GM03348 (cell line): Measurements from ENCODE around the gene AIRE.
"Not testable (repeated sequence)": the region's sequence is repeated elsewhere in the genome, so short reads cannot be mapped to it uniquely, and the experiment has no call there.

Experiments used
- DNase-seq: peaks from one replicate; pipeline ENCODE4 v3.0.0; 2012; ENCODE audit warnings: low spot score

Gene AIRE

DNA sequence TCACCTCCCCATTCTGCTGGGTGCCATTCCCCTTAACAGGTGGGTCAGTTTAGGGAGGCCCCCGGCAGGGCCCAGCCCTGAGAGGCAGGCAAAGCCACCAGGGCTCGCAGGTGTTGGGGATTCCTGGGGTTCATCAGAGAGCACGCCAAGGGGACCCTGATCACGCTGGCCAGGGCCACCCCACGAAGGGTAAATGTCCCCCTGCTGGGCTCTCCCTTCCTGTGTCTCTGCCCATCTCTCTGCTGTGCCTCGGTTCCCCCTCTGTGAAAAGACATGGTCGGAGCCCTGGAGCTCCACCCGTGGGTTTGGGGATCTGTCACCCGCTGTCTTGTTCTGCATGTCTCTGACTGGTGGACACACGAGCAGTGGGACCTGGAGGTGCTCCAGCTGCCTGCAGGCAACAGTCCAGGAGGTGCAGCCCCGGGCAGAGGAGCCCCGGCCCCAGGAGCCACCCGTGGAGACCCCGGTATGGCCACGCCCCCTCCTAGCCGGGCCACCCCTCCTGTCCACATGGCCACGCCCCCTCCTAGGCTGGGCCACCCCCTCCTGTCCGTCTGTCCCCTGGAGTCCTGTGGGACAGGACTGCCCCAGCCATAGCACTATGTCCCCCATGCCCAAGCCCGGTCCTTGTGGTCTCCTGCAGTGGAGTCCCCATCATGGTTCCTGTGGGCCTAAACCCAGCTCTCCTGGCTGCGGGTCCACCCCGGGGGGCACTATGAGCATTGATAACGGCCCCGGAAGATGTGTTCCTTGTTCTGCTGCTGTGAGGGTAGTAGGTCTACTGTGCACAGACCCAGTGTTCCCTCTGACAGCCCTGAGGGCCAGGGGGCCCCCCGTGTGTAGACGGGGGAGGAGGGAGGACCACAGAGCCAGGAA is 6.5 kb downstream of the AIRE start:
- DNase-seq, result peak; percentile 52

DNA sequence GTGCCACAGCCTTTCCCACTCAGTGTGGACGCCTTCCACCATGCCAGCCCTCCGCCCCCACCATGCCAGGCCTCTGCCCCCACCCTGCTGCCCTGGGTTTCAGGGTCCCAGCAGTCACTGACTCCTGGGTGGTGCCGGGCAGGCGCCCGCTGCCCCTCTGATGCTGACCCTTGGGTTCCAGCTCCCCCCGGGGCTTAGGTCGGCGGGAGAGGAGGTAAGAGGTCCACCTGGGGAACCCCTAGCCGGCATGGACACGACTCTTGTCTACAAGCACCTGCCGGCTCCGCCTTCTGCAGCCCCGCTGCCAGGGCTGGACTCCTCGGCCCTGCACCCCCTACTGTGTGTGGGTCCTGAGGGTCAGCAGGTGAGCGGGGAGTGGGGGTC is 7.1 kb downstream of the AIRE start:
- DNase-seq, result no peak

DNA sequence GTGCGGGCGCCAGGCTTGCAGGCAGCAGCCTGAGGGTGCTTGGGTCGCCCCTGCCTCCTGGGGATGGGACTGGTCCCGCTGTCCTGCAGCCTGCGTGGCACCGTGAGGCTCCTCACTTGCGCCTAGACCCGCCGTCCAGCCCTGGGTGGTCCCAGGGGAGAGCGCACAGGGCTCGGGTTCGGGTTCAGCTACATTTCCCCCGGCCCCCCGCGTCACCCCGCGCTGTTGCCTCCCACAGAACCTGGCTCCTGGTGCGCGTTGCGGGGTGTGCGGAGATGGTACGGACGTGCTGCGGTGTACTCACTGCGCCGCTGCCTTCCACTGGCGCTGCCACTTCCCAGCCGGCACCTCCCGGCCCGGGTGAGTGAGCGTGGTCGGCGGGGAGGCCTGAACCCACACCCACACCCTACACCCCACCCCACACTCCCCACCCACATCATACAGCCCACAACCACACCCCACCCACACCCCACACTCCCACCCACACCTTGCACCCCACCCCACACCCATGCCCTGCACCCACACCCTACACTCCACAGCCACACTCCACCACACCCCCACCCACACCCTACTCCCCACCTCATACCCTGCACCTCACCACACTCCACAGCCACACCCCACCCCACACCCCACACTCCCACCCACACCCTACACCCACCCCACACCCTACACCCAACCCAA is 8.0 kb downstream of the AIRE start:
- no peak for DNase-seq

DNA sequence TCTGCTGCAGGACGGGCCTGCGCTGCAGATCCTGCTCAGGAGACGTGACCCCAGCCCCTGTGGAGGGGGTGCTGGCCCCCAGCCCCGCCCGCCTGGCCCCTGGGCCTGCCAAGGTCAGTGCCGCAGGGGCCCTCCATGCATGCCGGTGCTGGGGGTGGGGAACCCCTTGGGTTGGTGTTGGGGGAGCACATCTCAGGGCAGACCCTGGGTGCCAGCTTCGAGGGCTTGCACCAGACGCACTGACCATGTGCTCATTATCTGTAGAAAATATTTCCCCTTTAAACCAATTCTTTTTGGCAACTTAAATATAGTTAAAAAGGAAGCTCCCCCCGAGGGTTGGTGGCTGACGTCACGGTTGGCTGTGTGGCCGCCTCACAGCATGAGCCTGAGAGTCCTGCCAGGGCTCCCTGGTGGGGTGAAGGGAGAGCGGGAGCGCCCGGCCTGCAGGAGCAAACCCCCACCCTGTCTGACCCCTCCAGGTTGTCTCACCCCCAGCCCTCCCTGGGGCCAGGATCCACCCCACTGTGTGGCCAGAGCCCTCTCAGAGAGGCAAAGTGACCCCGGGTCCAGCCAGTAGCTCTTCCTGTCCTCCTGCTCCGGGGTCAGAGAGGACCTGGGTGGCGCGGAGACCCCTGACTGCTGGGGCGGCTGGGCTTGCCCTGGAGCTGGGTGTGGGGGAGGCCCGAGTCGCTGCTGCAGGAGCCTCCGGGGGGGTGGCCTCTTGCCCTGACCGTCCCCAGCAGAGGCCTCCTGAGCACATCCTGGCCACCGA is 8.9 kb downstream of the AIRE start:
- peak; percentile 55 for DNase-seq

DNA sequence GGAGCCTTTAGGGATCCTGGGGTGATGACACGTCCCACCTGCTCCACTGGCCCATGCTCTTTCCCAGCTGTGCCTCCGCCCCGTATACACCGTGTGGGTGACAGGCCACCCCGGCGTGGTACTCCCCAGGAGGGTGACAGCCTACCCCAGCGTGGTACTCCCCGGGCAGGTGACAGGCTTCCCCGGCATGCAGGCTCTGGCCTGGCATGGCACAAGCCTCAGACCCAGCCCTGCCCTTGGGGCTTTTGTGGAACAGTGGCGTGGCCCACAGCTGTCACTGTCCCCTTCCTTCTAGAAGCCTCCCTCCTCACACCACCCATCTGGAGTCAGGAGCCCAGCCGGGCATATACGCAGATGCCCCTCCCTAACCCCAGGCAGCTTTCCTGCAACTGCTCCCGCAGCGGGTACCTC is 9.5 kb downstream of the AIRE start:
- no peak for DNase-seq

DNA sequence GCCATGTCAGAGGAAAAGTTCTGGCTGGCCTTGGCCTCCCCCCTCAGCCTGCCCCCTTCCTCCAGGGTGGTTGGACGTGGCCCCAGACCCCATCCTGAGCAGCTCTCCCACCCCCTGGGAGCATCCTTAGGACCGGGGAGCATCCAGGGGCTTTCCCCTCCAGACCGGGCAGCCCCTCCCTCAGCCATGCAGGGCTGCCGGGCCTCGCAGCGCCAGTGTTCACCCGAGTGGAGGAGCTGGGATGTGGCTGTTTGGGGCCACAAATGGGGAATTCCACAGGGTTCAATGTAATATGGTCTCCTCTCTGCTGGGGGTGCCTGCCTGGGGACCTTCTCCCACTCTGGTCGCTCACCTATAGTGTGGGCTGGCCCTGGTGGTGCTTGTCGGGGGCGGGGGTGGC is 10.0 kb downstream of the AIRE start:
- DNase-seq, result no peak

DNA sequence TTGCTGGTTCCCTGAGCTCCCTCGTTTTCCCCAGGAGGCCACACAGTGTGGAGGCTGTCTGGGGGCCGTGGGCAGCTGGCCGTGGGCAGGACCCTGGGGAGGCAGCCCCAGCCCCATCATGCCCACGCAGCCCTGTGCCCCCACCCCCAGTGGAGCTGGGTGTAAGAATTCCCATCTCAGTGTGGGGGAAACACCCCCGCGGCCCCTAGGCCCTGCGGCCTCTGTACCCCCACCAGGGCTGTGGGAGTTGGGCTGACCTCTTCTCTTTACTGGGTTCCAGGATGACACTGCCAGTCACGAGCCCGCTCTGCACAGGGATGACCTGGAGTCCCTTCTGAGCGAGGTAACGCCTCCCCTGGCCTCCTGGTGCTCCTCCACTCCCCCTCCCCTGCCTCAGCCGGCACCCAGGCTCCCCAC is 10.4 kb downstream of the AIRE start:
- DNase-seq, result no peak

DNA sequence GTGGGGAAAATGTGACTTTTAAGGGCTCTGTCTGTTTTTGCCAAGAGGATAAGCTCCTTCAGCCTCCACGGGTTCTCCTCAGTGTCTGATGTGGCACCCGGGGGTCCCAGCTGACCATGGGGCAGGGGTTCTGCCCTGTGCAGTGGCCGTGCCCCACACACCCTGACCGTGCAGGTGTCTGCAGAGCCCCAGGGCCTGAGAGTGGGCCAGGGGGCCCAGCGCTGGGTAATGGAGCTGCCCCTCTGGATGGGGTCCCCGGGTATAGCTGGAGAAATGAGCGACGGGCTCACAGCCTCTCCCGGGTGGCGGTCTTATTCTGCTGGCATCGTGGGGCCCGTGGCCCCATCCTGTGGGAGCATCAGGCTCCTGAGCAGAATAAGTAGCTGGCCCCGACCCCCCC is 11.2 kb downstream of the AIRE start:
- no peak for DNase-seq

DNA sequence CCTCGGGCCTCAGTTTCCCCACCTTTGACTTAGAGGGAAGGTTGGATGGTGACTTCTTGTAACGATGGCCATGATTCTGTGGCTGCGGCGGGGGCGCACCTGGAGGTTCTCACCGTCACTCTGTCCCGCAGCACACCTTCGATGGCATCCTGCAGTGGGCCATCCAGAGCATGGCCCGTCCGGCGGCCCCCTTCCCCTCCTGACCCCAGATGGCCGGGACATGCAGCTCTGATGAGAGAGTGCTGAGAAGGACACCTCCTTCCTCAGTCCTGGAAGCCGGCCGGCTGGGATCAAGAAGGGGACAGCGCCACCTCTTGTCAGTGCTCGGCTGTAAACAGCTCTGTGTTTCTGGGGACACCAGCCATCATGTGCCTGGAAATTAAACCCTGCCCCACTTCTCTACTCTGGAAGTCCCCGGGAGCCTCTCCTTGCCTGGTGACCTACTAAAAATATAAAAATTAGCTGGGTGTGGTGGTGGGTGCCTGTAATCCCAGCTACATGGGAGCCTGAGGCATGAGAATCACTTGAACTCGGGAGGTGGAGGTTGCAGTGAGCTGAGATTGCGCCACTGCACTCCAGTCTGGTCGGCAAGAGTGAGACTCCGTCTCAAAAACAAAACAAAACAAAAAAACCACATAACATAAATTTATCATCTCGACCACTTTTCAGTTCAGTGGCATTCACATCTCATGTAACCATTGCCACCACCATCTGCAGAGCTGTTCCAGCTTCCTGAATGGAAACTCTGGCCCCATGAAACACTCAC is 12.0 kb downstream of the AIRE start:
- peak; percentile 93 for DNase-seq

- no peak for DNase-seq
Observed at GRCh38 chr21:44298301-44298700, 12.6 kb downstream of the AIRE start.

DNA sequence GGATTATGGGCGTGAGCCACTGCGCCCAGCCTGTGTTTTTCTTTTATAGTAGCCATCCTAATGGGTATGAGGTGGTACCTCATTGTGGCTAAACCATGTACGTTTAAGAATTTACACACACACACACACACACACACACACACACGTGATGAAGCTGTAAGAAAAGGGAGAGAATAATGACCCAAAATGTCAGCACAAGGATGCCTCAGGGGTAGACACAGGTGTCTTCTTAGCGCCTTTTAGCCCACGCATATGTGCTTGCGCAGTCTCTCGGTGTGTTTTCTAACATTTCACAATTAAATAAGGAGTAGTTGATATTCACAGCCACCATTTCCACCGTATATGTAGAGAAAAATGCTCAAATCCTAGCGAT is 13.4 kb downstream of the AIRE start:
- DNase-seq, result no peak

GRCh38 chr21:44299458-44300261 is 14.0 kb downstream of the AIRE start, which contains the start of gene PFKL:
Gene PFKL (plus strand): TSS chr21:44300053. CDS start chr21:44300106, 53 bp downstream.
- DNase-seq, result peak; percentile 97

DNA sequence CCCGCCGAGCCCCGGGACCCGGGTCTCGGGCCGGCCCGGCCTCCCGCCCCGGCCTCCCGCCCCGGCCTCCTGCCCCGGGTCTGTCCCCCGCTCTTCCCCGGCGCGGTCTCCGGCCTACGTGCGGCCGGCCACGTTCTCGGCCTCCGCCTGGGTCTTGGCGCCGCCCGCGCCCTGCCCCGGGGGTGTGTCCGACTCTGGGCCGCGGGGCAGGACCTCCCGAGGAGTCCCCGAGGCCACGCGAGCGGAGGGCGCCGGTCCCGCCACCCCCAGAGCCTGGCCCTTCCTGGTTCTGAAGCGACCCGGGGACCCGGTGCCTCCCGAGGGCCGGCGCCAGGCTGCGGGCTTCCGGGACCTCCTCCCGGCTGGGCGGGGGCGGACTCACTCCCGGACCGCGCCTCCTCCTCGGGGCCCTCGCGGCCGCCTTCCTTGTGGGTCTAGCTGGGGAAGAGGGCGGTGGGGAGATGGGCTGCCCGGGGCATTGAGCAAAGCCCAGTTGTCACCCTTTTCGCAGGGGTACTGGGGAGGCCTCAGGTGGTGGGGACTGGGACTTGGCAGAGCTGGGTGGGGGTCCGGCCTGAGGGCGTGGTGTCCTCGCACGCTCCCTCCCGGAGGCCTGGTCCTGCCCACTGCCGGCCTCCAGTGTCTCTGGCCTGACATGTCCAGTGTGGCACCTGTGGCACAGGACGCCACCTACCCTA is 14.7 kb downstream of the AIRE start:
- DNase-seq, result peak; percentile 95

GRCh38 chr21:44301141-44301540 is 15.5 kb downstream of the AIRE start:
- no peak for DNase-seq

- DNase-seq, result no peak
Observed at GRCh38 chr21:44301961-44302406, 16.3 kb downstream of the AIRE start.

DNA sequence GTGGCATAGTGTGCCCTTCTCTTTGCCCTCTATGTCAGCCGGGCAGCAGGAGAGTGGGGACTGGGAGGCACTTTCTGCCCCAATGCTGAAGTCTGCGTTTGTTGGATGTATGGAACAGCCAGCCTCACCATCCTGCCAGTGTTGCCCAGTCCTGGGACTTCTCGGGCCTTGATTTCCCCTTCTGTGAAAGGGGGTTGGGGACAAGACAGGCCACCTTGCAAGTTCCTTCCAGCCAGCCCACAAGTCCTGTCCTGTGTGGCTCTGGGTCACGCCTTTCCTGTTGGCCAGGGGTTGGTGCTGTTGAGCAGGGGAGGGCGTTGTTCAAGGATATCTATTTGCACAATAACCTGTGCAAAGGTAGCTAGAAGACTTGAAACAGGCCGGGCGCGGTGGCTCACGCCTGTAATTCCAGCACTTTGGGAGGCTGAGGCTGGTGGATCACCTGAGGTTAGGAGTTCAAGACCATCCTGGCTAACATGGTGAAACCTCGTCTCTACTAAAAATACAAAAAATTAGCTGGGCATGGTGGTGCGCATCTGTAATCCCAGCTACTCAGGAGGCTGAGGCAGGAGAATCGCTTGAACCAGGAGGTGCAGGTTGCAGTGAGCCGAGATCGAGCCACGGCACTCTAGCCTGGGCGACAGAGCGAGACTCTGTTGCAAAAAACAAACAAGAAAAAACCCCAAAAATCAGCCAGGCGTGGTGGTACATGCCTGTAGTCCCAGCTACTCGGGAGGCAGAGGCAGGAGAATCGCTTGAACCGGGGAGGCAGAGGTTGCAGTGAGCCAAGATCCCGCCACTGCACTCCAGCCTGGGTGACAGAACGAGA is 17.1 kb downstream of the AIRE start:
- DNase-seq, result not testable (repeated sequence)

GRCh38 chr21:44303490-44303981 is 17.9 kb downstream of the AIRE start:
- DNase-seq, result no peak

DNA sequence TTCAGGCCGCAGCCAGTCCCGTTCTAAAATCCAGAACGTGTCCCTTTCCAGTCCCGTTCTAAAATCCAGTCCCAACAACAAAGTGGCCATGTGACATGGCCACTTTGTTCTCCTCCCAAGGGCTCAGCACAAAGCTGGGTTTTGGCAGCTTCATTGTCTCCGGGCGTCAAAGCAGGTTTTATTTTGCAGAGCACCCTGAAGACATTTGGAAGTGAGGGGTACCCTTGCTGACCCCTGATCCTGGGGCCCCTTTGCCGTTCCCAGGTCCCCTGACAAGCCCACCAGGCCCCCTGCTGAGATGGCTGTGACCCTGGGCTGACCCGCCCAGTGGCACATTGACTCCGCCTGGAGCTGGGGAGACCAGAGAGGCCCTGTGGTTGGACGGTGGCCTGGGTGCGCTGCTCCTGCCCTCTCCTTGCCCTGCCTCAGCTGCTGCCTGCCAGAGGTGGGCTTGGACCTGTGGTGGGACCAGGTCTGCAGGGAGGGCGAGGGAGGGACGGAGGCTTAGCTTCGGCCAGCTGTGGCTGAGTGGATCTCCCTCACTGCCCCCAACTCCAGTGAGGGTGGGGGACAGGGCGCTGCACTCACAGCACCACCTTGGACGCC is 18.4 kb downstream of the AIRE start:
- DNase-seq, result no peak

- DNase-seq, result peak; percentile 76
Observed at GRCh38 chr21:44304877-44305293, 19.2 kb downstream of the AIRE start.
